Head of caudate nucleus (tissue), 42 donors: ENCODE results near the gene SLC13A4.
A peak's percentile ranks its signal among the peaks of the same experiment; 100 is the strongest.
"Not testable (repeated sequence)": the region's sequence is repeated elsewhere in the genome, so short reads cannot be mapped to it uniquely, and the experiment has no call there.

Source experiments
- DNase-seq, 42 donors: peaks; one replicate each; pipeline versions ENCODE4 v3.0.0 to v3.0.0-alpha.2; 2020 to 2021; ENCODE audit warnings: mixed read lengths in 7 of 42
- intact Hi-C: fragments of 100-400 bp; cut with DNase I; formaldehyde crosslinking; loops from one replicate; pipeline ENCODE4 v1.15.0; 2022

The SLC13A4 gene

DNA sequence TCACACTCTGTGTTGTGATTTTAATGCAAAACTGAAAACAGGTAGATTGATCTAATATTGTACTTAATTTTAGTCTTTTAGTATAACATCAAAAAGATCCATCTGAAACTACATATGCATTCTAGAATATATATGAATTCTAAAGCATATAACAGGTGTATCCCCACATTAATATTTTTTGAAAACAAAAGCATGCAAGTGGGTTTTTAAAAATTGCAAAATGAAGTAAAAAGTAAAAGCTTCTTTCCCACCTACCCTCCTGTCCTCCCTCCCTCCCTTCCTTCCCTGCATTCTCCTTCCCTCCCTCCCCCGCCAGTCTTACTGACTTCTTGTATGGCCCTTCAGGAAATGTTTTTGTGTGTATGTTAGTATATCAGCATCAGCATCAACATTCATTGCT is 80.2 kb downstream of the SLC13A4 start:
- no peak for DNase-seq
- intact Hi-C loops: loop anchor here (5.0 to 10.0 kb wide), 2 partner anchors 133 to 365 kb away; partner anchors contain the start of gene CNOT4

DNA sequence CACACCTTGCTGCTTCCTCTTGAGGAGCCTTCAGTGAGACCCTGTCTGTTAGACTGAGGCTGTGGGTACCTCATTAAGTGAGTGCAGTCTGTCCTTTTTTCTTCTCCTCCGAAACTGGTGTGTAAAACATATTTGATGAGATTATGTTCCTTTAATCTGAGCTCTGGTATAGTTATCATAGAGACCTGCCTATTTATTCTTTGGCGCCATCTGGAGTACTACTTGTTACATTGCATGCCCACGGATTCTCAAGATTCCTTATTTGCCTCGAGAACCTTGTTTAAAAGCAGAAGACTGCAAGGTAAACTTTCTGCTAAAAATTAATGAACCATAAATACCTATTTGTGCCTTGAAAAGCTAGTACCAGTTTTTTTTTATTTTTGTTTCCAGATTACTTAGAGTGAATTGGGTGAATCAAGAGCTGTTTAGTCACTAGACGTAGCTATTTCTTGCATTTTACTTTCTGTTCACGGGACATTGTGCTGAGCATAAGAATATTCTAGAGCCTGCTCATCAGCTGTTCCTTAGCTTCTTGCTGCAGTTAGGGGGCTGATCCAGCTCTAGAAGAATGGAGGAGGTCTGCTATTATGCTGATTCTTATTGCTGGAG is 82.6 kb downstream of the SLC13A4 start:
- DNase-seq: peak in 18 of 42 donors; percentile 15 to 76 (median 36)
- intact Hi-C loops: loop anchor here (5.0 to 10.0 kb wide), 2 partner anchors 131 to 363 kb away; partner anchors contain the start of gene CNOT4

DNA sequence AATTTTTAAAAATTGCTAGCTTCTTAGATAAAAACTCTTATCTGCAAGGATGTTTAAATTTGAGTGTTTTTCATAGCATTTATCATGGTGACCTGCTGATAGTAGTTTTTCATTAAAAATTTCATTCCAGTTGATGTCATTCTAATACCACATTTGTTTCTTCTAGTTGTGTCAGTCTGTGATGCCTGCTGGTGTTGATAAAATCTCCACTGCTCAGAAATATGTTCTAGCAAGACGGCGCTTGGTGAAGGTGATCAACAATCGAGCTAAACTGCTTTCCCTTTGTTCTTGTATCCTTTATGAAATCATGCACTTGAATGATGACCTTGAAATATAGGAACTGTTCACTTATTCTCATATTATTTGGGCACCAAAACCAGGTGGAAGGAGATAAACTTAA is 83.3 kb downstream of the SLC13A4 start:
- intact Hi-C loops: loop anchor here (5.0 to 10.0 kb wide), 2 partner anchors 130 to 362 kb away; partner anchors contain the start of gene CNOT4
- no peak for DNase-seq

DNA sequence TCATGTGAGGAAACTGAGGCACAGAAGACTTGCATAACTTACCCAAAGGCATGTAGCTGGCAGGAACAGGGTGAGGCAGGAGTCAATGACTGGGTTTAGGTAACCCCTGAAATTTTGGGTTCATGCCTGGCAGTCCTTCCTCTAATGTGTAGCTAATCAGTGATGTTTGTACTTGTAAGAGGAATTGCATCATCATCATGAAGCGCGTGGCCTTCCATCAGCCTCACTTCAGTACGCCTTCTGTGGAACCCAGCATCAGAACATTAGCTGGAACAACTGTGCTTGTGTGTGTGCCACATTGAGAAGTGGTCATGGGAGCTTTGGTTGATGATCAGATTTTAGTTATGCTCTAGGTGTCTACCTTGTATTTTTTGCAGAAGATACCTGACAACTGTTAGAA is 83.8 kb downstream of the SLC13A4 start:
- no peak for DNase-seq
- intact Hi-C loops: loop anchor here (10.0 kb wide), 1 partner anchor 129 kb away; the partner anchor contains the start of gene CNOT4

DNA sequence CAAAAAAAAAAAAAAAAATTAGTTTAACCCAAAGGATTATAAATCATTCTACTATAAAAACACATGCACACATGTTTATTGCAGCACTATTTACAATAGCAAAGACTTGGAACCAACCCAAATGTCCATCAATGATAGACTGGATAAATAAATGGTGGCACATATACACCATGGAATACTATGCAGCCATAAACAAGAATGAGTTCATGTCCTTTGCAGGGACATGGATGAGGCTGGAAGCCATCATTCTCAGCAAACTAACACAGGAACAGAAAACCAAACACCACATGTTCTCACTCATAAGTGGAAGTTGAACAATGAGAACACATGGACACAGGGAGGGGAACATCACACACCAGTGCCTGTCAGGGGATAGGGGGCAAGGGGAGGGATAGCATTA is 88.3 kb downstream of the SLC13A4 start:
- intact Hi-C loops: loop anchor here (10.0 kb wide), 1 partner anchor 125 kb away; the partner anchor contains the start of gene CNOT4
- not testable (repeated sequence) for DNase-seq

- intact Hi-C loops: no loop called here
These were observed 93.7 kb downstream of the SLC13A4 start for GRCh38 chr7:135634191-135634878.

More at GRCh38 chr7:135634191-135634878, 93.7 kb downstream of the SLC13A4 start:
- DNase-seq: no peak
